Neuronal stem cell (in vitro differentiated cells): ENCODE results near the gene SEC14L1.

Experiments used
- DNase-seq: peaks from one replicate; pipeline ENCODE4 v3.0.0-alpha.2; 2013; ENCODE audit warnings: low spot score
- H2AFZ ChIP-seq: one replicate; pipeline ENCODE4 v1.6.1; 2013; ENCODE audit warnings: mild to moderate bottlenecking, low read length, inconsistent platforms
- H2AK5ac ChIP-seq: 2 replicates; pipeline ENCODE4 v1.6.1; 2013; ENCODE audit warnings: low read depth, mild to moderate bottlenecking, inconsistent platforms, low read length, moderate library complexity, mixed read lengths
- H2BK120ac ChIP-seq: 2 replicates; pipeline ENCODE4 v1.6.1; 2013; ENCODE audit warnings: low read depth, mild to moderate bottlenecking, inconsistent platforms, low read length, moderate library complexity, mixed read lengths
- H2BK12ac ChIP-seq: one replicate; pipeline ENCODE4 v1.6.1; 2013; ENCODE audit warnings: low read length, inconsistent platforms
- H2BK15ac ChIP-seq: 2 replicates; pipeline ENCODE4 v1.6.1; 2013; ENCODE audit warnings: mild to moderate bottlenecking, low read length, inconsistent platforms, mixed read lengths
- H2BK5ac ChIP-seq: one replicate; pipeline ENCODE4 v1.6.1; 2013; ENCODE audit warnings: inconsistent platforms, mild to moderate bottlenecking, low read length, moderate library complexity
- H3K14ac ChIP-seq: one replicate; pipeline ENCODE4 v1.6.1; 2013; ENCODE audit warnings: low read length, inconsistent platforms
- H3K18ac ChIP-seq: 2 replicates; pipeline ENCODE4 v1.6.1; 2013; ENCODE audit warnings: low read length, inconsistent platforms
- H3K23ac ChIP-seq: 2 replicates; pipeline ENCODE4 v1.6.1; 2013; ENCODE audit warnings: low read depth, mild to moderate bottlenecking, mixed read lengths, low read length, inconsistent platforms; ENCODE audit not compliant: poor library complexity
- H3K27ac ChIP-seq: replicated peaks from 3 replicates; pipeline ENCODE4 v1.5.1; 2013; ENCODE audit warnings: low read length, inconsistent platforms
- H3K27me3 ChIP-seq, 3 experiments: 2 replicates each; pipeline ENCODE4 v1.6.1; 2013; ENCODE audit warnings: low read length in 3 of 3, mild to moderate bottlenecking in 2 of 3, inconsistent platforms in 1 of 3, low read depth in 1 of 3, mixed read lengths in 1 of 3, moderate library complexity in 1 of 3; ENCODE audit not compliant: control insufficient read depth in 3 of 3, insufficient read depth in 3 of 3
- H3K36me3 ChIP-seq, 2 donors: replicated peaks in 1 of 2; 2 replicates each; pipeline ENCODE4 v1.6.1; 2013; ENCODE audit warnings: low read length in 2 of 2; ENCODE audit not compliant: control insufficient read depth in 2 of 2, insufficient read depth in 2 of 2
- H3K4ac ChIP-seq: 2 replicates; pipeline ENCODE4 v1.6.1; 2013; ENCODE audit warnings: inconsistent platforms, mild to moderate bottlenecking, low read length, moderate library complexity
- H3K4me1 ChIP-seq, 2 donors: 1 replicate in 1 of 2; 2 replicates in 1 of 2; pipeline ENCODE4 v1.6.1; 2013; ENCODE audit warnings: low read length in 2 of 2, low read depth in 1 of 2; ENCODE audit not compliant: control insufficient read depth in 2 of 2, insufficient read depth in 1 of 2
- H3K4me2 ChIP-seq: one replicate; pipeline ENCODE4 v1.6.1; 2013; ENCODE audit warnings: mild to moderate bottlenecking, low read length, inconsistent platforms; ENCODE audit not compliant: insufficient read depth, poor library complexity, severe bottlenecking
- H3K4me3 ChIP-seq, 2 donors: 2 replicates each; pipeline ENCODE4 v1.5.1; 2013; ENCODE audit warnings: low read length in 2 of 2, mild to moderate bottlenecking in 2 of 2, inconsistent platforms in 1 of 2, moderate library complexity in 1 of 2
- H3K79me1 ChIP-seq: one replicate; pipeline ENCODE4 v1.6.1; 2013; ENCODE audit warnings: low read depth, mild to moderate bottlenecking, inconsistent platforms, low read length, moderate library complexity
- H3K9ac ChIP-seq: one replicate; pipeline ENCODE4 v1.6.1; 2013; ENCODE audit warnings: mild to moderate bottlenecking, low read depth, low read length, inconsistent platforms; ENCODE audit not compliant: poor library complexity
- H3K9me3 ChIP-seq, 2 donors: replicated peaks in 1 of 2; 2 replicates each; pipeline versions ENCODE3 to v1.6.1; 2013; ENCODE audit warnings: low read length in 2 of 2, mild to moderate bottlenecking in 2 of 2, inconsistent platforms in 1 of 2, low read depth in 1 of 2, mixed read lengths in 1 of 2, moderate library complexity in 1 of 2; ENCODE audit not compliant: control insufficient read depth in 2 of 2, insufficient read depth in 1 of 2
- H4K8ac ChIP-seq: one replicate; pipeline ENCODE4 v1.6.1; 2013; ENCODE audit warnings: low read depth, mild to moderate bottlenecking, inconsistent platforms, low read length, moderate library complexity
- H4K91ac ChIP-seq: one replicate; pipeline ENCODE4 v1.6.1; 2013; ENCODE audit warnings: low read length, low read depth, mild to moderate bottlenecking, inconsistent platforms; ENCODE audit not compliant: poor library complexity
- WGBS, 2 donors: extraction: QIAGEN DNeasy Blood & Tissue Kit; methylation state at CpG; one replicate each; pipeline ENCODE4 v1.1.7; 2013; ENCODE audit warnings: missing lambda C conversion rate in 2 of 2, mixed read lengths in 1 of 2; ENCODE audit not compliant: insufficient read length in 2 of 2, insufficient replicate concordance in 1 of 2; ENCODE audit errors: extremely low coverage in 2 of 2; 5-methylcytosine and 5-hydroxymethylcytosine counted together

The SEC14L1 gene

GRCh38 chr17:77164483-77165091 is 23.8 kb downstream of the SEC14L1 start:
- no peak overlapping the region for H2BK120ac ChIP-seq
- H3K23ac ChIP-seq, result no peak overlapping the region
- no peak overlapping the region for H4K91ac ChIP-seq
- 100% methylated on average over 1 of the region's 7 CpGs; no CpG with 5 or more reads in 1 of the 2 donors for WGBS, 2 donors
- DNase-seq, result no peak
- no peak overlapping the region for H3K4ac ChIP-seq
- H2BK12ac ChIP-seq, result no peak overlapping the region
- H3K27ac ChIP-seq, result peak overlapping the region; percentile 42
- no peak overlapping the region for H3K9ac ChIP-seq
- no peak overlapping the region for H3K14ac ChIP-seq
- H3K79me1 ChIP-seq, result peaks cover 4% of the 10 kb centered on the region
- no peak overlapping the region for H3K4me2 ChIP-seq
- peaks cover 19 to 53% of the 10 kb centered on the region in 2 donors for H3K4me1 ChIP-seq
- H3K4me3 ChIP-seq, result no peak overlapping the region
- no peak overlapping the region for H3K18ac ChIP-seq
- peaks cover 0 to 32% of the 10 kb centered on the region in 2 donors for H3K36me3 ChIP-seq
- no peak overlapping the region for H2BK15ac ChIP-seq
- peaks cover 11 to 39% of the 10 kb centered on the region in 2 donors for H3K9me3 ChIP-seq
- no peak overlapping the region for H4K8ac ChIP-seq
- H3K27me3 ChIP-seq, result no peaks in the 10 kb centered on the region
- H2BK5ac ChIP-seq, result no peak overlapping the region
- no peak overlapping the region for H2AK5ac ChIP-seq
- H2AFZ ChIP-seq, result no peak overlapping the region

- no peak overlapping the region for H2BK12ac ChIP-seq
- H4K91ac ChIP-seq, result no peak overlapping the region
These were observed 24.8 kb downstream of the SEC14L1 start for GRCh38 chr17:77165577-77165976.

GRCh38 chr17:77167472-77168306 is 26.9 kb downstream of the SEC14L1 start:
- Histone ChIP-seq H3K9me3 (peaks cover 11 to 69% of the 10 kb centered on the region in 2 donors), H2BK15ac (no peak overlapping the region), H3K4me3 (no peak overlapping the region), H4K91ac (no peak overlapping the region), H3K27ac (no peak overlapping the region), H3K79me1 (peaks cover 4% of the 10 kb centered on the region), H2BK12ac (no peak overlapping the region), H3K27me3 (no peaks in the 10 kb centered on the region), H3K23ac (no peak overlapping the region), H3K4ac (no peak overlapping the region), H2BK120ac (no peak overlapping the region), H3K14ac (no peak overlapping the region), H2AK5ac (no peak overlapping the region), H3K9ac (no peak overlapping the region), H3K4me1 (peaks cover 19 to 27% of the 10 kb centered on the region in 2 donors), H4K8ac (no peak overlapping the region), H3K36me3 (peaks cover 0 to 32% of the 10 kb centered on the region in 2 donors), H2AFZ (no peak overlapping the region), H3K4me2 (no peak overlapping the region), H3K18ac (no peak overlapping the region), H2BK5ac (no peak overlapping the region)
- WGBS, 2 donors, result no CpG with 5 or more reads among the region's 12 CpGs
- no peak for DNase-seq

More at GRCh38 chr17:77165577-77165976, 24.8 kb downstream of the SEC14L1 start:
- Histone ChIP-seq H2BK120ac (no peak overlapping the region), H2BK5ac (no peak overlapping the region), H2AK5ac (no peak overlapping the region), H3K4me3 (no peak overlapping the region), H3K4ac (no peak overlapping the region), H3K4me1 (peaks cover 19 to 44% of the 10 kb centered on the region in 2 donors), H2BK15ac (no peak overlapping the region), H3K79me1 (peaks cover 4% of the 10 kb centered on the region), H3K27me3 (no peaks in the 10 kb centered on the region), H3K9ac (no peak overlapping the region), H3K36me3 (peaks cover 0 to 33% of the 10 kb centered on the region in 2 donors), H3K27ac (no peak overlapping the region), H3K4me2 (no peak overlapping the region), H3K14ac (no peak overlapping the region), H3K9me3 (peaks cover 11 to 49% of the 10 kb centered on the region in 2 donors), H3K18ac (no peak overlapping the region), H3K23ac (no peak overlapping the region), H2AFZ (no peak overlapping the region), H4K8ac (no peak overlapping the region)
- WGBS, 2 donors, result no CpG with 5 or more reads among the region's 1 CpG
- no peak for DNase-seq

GRCh38 chr17:77173104-77173503 is 32.3 kb downstream of the SEC14L1 start:
- Histone ChIP-seq H2BK12ac (no peak overlapping the region), H2BK120ac (no peak overlapping the region), H3K27ac (no peak overlapping the region), H3K14ac (no peak overlapping the region), H3K4me3 (no peak overlapping the region), H3K27me3 (no peaks in the 10 kb centered on the region), H3K36me3 (peaks cover 4 to 46% of the 10 kb centered on the region in 2 donors), H2AFZ (no peak overlapping the region), H2BK15ac (no peak overlapping the region), H3K4me1 (no peaks in the 10 kb centered on the region), H4K8ac (no peak overlapping the region), H4K91ac (no peak overlapping the region), H3K4ac (no peak overlapping the region), H3K9ac (no peak overlapping the region), H3K9me3 (peaks cover 20 to 85% of the 10 kb centered on the region in 2 donors), H2AK5ac (no peak overlapping the region), H3K79me1 (peaks cover 5% of the 10 kb centered on the region), H3K4me2 (no peak overlapping the region), H2BK5ac (no peak overlapping the region), H3K18ac (no peak overlapping the region), H3K23ac (no peak overlapping the region)
- WGBS, 2 donors, result no CpG with 5 or more reads among the region's 6 CpGs
- no peak for DNase-seq
